T-helper 22 cell (primary cell): ENCODE measurements around the gene SNX10.

ENCODE experiments used
- DNase-seq: peaks from one replicate; pipeline ENCODE4 v3.0.0-alpha.2; 2020; ENCODE audit warnings: low read depth

SNX10 gene

GRCh38 chr7:26370011-26370410 is 78.3 kb downstream of the SNX10 start:
- no peak for DNase-seq

GRCh38 chr7:26372249-26372648 is 80.6 kb downstream of the SNX10 start:
- DNase-seq: no peak

GRCh38 chr7:26372704-26373103 is 81.0 kb downstream of the SNX10 start:
- DNase-seq: no peak

- no peak for DNase-seq
These were observed 83.1 kb downstream of the SNX10 start for GRCh38 chr7:26374647-26375373.

- no peak for DNase-seq
These were observed 84.1 kb downstream of the SNX10 start for GRCh38 chr7:26375726-26376174.

- DNase-seq: no peak
These were observed 84.7 kb downstream of the SNX10 start for GRCh38 chr7:26376175-26376917.

GRCh38 chr7:26378016-26378415 is 86.4 kb downstream of the SNX10 start:
- no peak for DNase-seq

- no peak for DNase-seq
These were observed 88.0 kb downstream of the SNX10 start for GRCh38 chr7:26379711-26380110.

GRCh38 chr7:26381476-26382353 is 90.1 kb downstream of the SNX10 start:
- no peak for DNase-seq

GRCh38 chr7:26385240-26385639 is 93.6 kb downstream of the SNX10 start:
- no peak for DNase-seq

GRCh38 chr7:26387731-26388130 is 96.1 kb downstream of the SNX10 start:
- DNase-seq: no peak

- DNase-seq: no peak
These were observed 96.6 kb downstream of the SNX10 start for GRCh38 chr7:26388256-26388655.

GRCh38 chr7:26390016-26390415 is 98.4 kb downstream of the SNX10 start:
- no peak for DNase-seq

GRCh38 chr7:26393818-26394217 is 102.2 kb downstream of the SNX10 start:
- no peak for DNase-seq

GRCh38 chr7:26397332-26397731 is 105.7 kb downstream of the SNX10 start:
- DNase-seq: no peak

GRCh38 chr7:26397796-26398426 is 106.2 kb downstream of the SNX10 start:
- DNase-seq: no peak

- no peak for DNase-seq
These were observed 106.7 kb downstream of the SNX10 start for GRCh38 chr7:26398427-26398755.

GRCh38 chr7:26398756-26399509 is 107.3 kb downstream of the SNX10 start:
- DNase-seq: no peak

- DNase-seq: no peak
These were observed 108.1 kb downstream of the SNX10 start for GRCh38 chr7:26399736-26400135.

GRCh38 chr7:26403640-26404039 is 112.0 kb downstream of the SNX10 start:
- no peak for DNase-seq

GRCh38 chr7:26404189-26404996 is 112.7 kb downstream of the SNX10 start:
- no peak for DNase-seq
